PC-9 (cell line): ENCODE data around the gene CNGB1. TPM values are rescaled to one million over a fixed set of nuclear protein-coding genes. Genes with fewer than 3 reads are reported as not detected.

Experiments used
- BruUV-seq: library from RNA; stranded (reverse); fragments of 400-500 nt; replicated peaks from 2 replicates; lab custom pipeline; 2021; lab: Mats Ljungman, UMichigan
- CTCF ChIA-PET: fragments of 300-600 bp; sonication (Branson Sonifier 250); formaldehyde crosslinking; loops from one replicate; lab custom pipeline; 2022; ENCODE audit warnings: antibody characterized with exemption; lab: Charles Lee
- POLR2A ChIA-PET: fragments of 300-600 bp; sonication (Branson Sonifier 250); formaldehyde crosslinking; loops from one replicate; lab custom pipeline; 2022; ENCODE audit warnings: antibody characterized with exemption; ENCODE audit not compliant: unreplicated experiment; lab: Charles Lee
- DNase-seq, 2 experiments: peaks; one replicate each; pipeline versions ENCODE4 v3.0.0 to v3.0.0-alpha.2; 2015 to 2022; ENCODE audit warnings: mixed read lengths in 1 of 2
- H2AFZ ChIP-seq: fragments of 200-600 bp; sonication (generic); 2 replicates; pipeline ENCODE4 v1.8.1; 2017; ENCODE audit warnings: antibody characterized with exemption
- H3F3A ChIP-seq: fragments of 200-600 bp; sonication (generic); 2 replicates; pipeline ENCODE4 v1.8.1; 2017; ENCODE audit warnings: antibody characterized with exemption, mild to moderate bottlenecking, low read depth; ENCODE audit not compliant: insufficient read depth
- H3K27ac ChIP-seq: fragments of 200-600 bp; sonication (generic); 2 replicates; pipeline ENCODE4 v1.6.1; 2016; ENCODE audit warnings: mixed run types
- H3K27me3 ChIP-seq: fragments of 200-600 bp; sonication (generic); 2 replicates; pipeline ENCODE4 v1.6.1; 2016; ENCODE audit warnings: low read depth, mixed run types; ENCODE audit not compliant: insufficient read depth
- H3K36me3 ChIP-seq: fragments of 200-600 bp; sonication (generic); 2 replicates; pipeline ENCODE4 v1.6.1; 2016; ENCODE audit warnings: low read depth, mixed run types
- H3K4me1 ChIP-seq: fragments of 200-600 bp; sonication (generic); replicated peaks from 2 replicates; pipeline ENCODE4 v1.6.1; 2016; ENCODE audit warnings: mixed run types; ENCODE audit not compliant: insufficient read depth
- H3K4me2 ChIP-seq: fragments of 200-600 bp; sonication (generic); 2 replicates; pipeline ENCODE4 v1.6.1; 2017; ENCODE audit warnings: mixed run types
- H3K4me3 ChIP-seq: fragments of 200-600 bp; sonication (generic); 2 replicates; pipeline ENCODE4 v1.6.1; 2016; ENCODE audit warnings: mixed run types
- H3K79me2 ChIP-seq: fragments of 200-600 bp; sonication (generic); 2 replicates; pipeline ENCODE4 v1.6.1; 2017; ENCODE audit warnings: low read depth, mixed run types
- H3K9me2 ChIP-seq: fragments of 200-600 bp; sonication (generic); 2 replicates; pipeline ENCODE4 v1.8.1; 2017; ENCODE audit warnings: mild to moderate bottlenecking; ENCODE audit not compliant: insufficient read depth
- H3K9me3 ChIP-seq: fragments of 200-600 bp; sonication (generic); 2 replicates; pipeline ENCODE4 v1.8.1; 2016; ENCODE audit warnings: low read depth; ENCODE audit not compliant: insufficient read depth
- H4K20me1 ChIP-seq: fragments of 200-600 bp; sonication (generic); 2 replicates; pipeline ENCODE4 v1.8.1; 2017; ENCODE audit not compliant: insufficient read depth
- EZH2 ChIP-seq: fragments of 200-600 bp; sonication (generic); IDR thresholded peaks from 2 replicates; pipeline ENCODE4 v1.8.0; 2017; ENCODE audit warnings: antibody characterized with exemption, low read depth
- intact Hi-C: fragments of 100-400 bp; cut with micrococcal nuclease; formaldehyde crosslinking; loops from one replicate; pipeline ENCODE4 v1.10.0; 2022; ENCODE audit not compliant: unreplicated experiment
- total RNA-seq: library from RNA; stranded (reverse); gene quantifications from 2 replicates; pipeline ENCODE4 v1.2.3, GENCODE V29; 2021
- TF ChIP-seq, protein P1 (sequence below): fragments of 200-600 bp; sonication (generic); conservative IDR thresholded peaks from 2 replicates; pipeline ENCODE4 v1.6.1; 2017; ENCODE audit warnings: mixed run types, antibody characterized with exemption, mild to moderate bottlenecking, moderate library complexity

The CNGB1 gene
- total RNA-seq, 1 experiment from 2014 or later: 1.1 TPM

DNA sequence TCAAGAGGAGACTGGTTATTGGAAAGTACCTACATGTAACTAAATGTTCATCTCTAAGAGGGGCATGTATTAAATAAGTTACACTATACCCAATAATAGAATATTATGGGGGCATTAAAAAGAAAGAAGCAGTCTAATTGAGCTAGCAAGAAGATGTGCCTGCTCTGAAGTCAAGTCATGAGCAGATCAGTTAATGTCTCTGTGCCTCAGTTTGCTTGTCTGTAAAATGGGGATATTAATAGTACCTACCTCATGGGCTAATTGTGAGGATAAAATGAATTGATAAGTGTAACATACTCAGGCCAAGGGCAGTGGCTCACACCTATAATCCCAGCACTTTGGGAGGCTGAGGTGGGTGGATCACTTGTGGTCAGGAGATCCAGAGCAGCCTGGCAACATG is 3.0 kb downstream of the CNGB1 start:
- intact Hi-C loops: no loop called here
- H4K20me1 ChIP-seq: no peaks in the 10 kb centered on the region
- ChIA-PET CTCF (no interaction called here), POLR2A (no interaction called here)
- no peak for DNase-seq
- H3K79me2 ChIP-seq: no peaks in the 10 kb centered on the region
- BruUV-seq: no TSS peak
- H3K9me2 ChIP-seq: no peaks in the 10 kb centered on the region
- TF ChIP-seq, protein P1, sequence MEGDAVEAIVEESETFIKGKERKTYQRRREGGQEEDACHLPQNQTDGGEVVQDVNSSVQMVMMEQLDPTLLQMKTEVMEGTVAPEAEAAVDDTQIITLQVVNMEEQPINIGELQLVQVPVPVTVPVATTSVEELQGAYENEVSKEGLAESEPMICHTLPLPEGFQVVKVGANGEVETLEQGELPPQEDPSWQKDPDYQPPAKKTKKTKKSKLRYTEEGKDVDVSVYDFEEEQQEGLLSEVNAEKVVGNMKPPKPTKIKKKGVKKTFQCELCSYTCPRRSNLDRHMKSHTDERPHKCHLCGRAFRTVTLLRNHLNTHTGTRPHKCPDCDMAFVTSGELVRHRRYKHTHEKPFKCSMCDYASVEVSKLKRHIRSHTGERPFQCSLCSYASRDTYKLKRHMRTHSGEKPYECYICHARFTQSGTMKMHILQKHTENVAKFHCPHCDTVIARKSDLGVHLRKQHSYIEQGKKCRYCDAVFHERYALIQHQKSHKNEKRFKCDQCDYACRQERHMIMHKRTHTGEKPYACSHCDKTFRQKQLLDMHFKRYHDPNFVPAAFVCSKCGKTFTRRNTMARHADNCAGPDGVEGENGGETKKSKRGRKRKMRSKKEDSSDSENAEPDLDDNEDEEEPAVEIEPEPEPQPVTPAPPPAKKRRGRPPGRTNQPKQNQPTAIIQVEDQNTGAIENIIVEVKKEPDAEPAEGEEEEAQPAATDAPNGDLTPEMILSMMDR: no peak
- TF ChIP-seq EZH2: no peak
- no peaks in the 10 kb centered on the region for H3K9me3 ChIP-seq
- no peak overlapping the region for H3K4me2 ChIP-seq
- no peak overlapping the region for H3K4me3 ChIP-seq
- no peak overlapping the region for H3K27ac ChIP-seq
- peaks cover 29% of the 10 kb centered on the region for H3F3A ChIP-seq
- H3K27me3 ChIP-seq: no peaks in the 10 kb centered on the region
- no peaks in the 10 kb centered on the region for H3K36me3 ChIP-seq
- no peak overlapping the region for H2AFZ ChIP-seq
- H3K4me1 ChIP-seq: 0 out of 2 replicates have a peak, but pooled peaks cover 5% of the 10 kb centered on the region

DNA sequence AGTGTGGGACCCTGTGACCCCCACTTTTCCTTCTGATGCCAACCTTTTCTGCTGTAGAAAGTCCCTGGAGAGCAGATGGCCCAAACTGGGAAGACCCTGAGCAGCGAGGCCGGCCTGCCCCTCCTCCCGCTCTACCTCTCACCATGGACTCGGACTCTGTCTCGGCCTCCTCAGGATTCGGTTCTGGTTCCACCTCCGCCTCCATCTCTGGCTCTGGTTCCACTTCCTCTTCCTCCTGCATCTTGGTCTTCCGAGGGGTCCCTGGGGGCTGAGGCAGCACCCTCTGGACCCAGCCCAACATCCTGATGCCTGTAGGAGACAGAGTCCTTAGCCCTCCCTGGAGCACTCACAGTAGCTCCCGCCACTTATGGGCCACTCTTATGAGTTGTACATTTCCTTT is 3.9 kb downstream of the CNGB1 start:
- intact Hi-C loops: no loop called here
- H3K27me3 ChIP-seq: no peaks in the 10 kb centered on the region
- BruUV-seq: no TSS peak

DNA sequence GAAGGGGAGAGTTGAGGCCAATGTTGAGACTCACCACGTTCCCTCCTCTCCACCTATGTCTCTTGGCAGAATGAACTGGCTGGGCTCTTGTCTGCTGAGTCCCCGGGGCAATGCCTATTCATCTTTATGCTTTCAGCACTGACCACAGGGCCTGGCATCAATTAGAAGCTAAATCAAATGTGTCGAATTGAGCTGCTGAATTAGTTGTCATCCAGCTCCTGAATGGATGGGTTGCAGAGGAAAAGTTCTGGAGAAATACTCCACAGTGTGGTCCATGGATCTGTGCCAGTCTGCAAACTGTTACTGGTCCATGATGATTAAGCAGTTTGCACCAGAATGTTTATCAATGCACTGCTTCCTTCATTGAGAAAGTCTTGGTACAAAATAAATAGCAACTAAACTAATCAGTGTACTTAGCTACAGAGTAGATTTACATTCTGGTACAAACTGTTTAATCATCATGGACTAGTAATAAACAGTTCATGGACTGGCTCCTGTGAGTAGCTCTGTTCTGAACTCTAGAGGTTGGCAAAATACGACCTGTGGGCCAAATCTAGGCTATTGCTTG is 4.6 kb downstream of the CNGB1 start:
- Histone ChIP-seq H2AFZ (no peak overlapping the region), H4K20me1 (no peaks in the 10 kb centered on the region), H3K9me3 (no peaks in the 10 kb centered on the region), H3K9me2 (no peaks in the 10 kb centered on the region), H3K36me3 (no peaks in the 10 kb centered on the region), H3K27me3 (no peaks in the 10 kb centered on the region), H3K4me1 (0 out of 2 replicates have a peak, but pooled peaks cover 5% of the 10 kb centered on the region), H3K27ac (no peak overlapping the region), H3F3A (peaks cover 29% of the 10 kb centered on the region), H3K4me3 (no peak overlapping the region), H3K4me2 (no peak overlapping the region), H3K79me2 (no peaks in the 10 kb centered on the region)
- no TSS peak for BruUV-seq
- DNase-seq: no peak
- intact Hi-C loops: no loop called here
- CTCF ChIA-PET: interaction anchor here (0.7 kb wide), 1 partner anchor 220 kb away, joined by 3 read pairs; no protein-coding TSS in a partner anchor
- no peak for TF ChIP-seq EZH2
- TF ChIP-seq, protein P1: no peak
- POLR2A ChIA-PET: interaction anchor here (0.6 kb wide), 1 partner anchor 11 kb away, joined by 5 read pairs; no protein-coding TSS in a partner anchor

More for the DNA sequence above, 3.9 kb downstream of the CNGB1 start:
- no peak overlapping the region for H3K27ac ChIP-seq
- ChIA-PET CTCF (no interaction called here), POLR2A (no interaction called here)
- DNase-seq: no peak
- H2AFZ ChIP-seq: no peak overlapping the region
- TF ChIP-seq EZH2: no peak
- TF ChIP-seq, protein P1: no peak
- no peaks in the 10 kb centered on the region for H3K79me2 ChIP-seq
- 0 out of 2 replicates have a peak, but pooled peaks cover 5% of the 10 kb centered on the region for H3K4me1 ChIP-seq
- no peaks in the 10 kb centered on the region for H4K20me1 ChIP-seq
- H3F3A ChIP-seq: peaks cover 29% of the 10 kb centered on the region
- H3K4me2 ChIP-seq: no peak overlapping the region
- H3K4me3 ChIP-seq: no peak overlapping the region
- no peaks in the 10 kb centered on the region for H3K9me3 ChIP-seq
- H3K36me3 ChIP-seq: no peaks in the 10 kb centered on the region
- no peaks in the 10 kb centered on the region for H3K9me2 ChIP-seq
